Measurements from ENCODE around the gene SPTAN1. TPM values are rescaled to one million over a fixed set of nuclear protein-coding genes. Genes with fewer than 3 reads are reported as not detected.
A peak's percentile ranks its signal among the peaks of the same experiment; 100 is the strongest.
"Not testable (repeated sequence)": the region's sequence is repeated elsewhere in the genome, so short reads cannot be mapped to it uniquely, and the experiment has no call there.

SPTAN1 gene
- total RNA-seq, 1 donor from 2014 or later: 335 TPM

GRCh38 chr9:128552744-128553440, 505 bp downstream of the SPTAN1 start:
- peak; percentile 83 for DNase-seq

GRCh38 chr9:128553728-128554127, 1.3 kb downstream of the SPTAN1 start:
- DNase-seq: peak; percentile 73

GRCh38 chr9:128554155-128554862, 1.9 kb downstream of the SPTAN1 start:
- peak; percentile 86 for DNase-seq

GRCh38 chr9:128555180-128555721, 2.9 kb downstream of the SPTAN1 start:
- peak; percentile 45 for DNase-seq

GRCh38 chr9:128556276-128556675, 3.9 kb downstream of the SPTAN1 start:
- no peak for DNase-seq

- DNase-seq: no peak
Measured at GRCh38 chr9:128556926-128557634, 4.7 kb downstream of the SPTAN1 start.

GRCh38 chr9:128558431-128559310, 6.3 kb downstream of the SPTAN1 start:
- peak; percentile 75 for DNase-seq

GRCh38 chr9:128565578-128565977, 13.2 kb downstream of the SPTAN1 start:
- no peak for DNase-seq

GRCh38 chr9:128568470-128569078, 16.2 kb downstream of the SPTAN1 start:
- DNase-seq: no peak

- DNase-seq: peak; percentile 10
Measured at GRCh38 chr9:128575469-128575868, 23.1 kb downstream of the SPTAN1 start.

- no peak for DNase-seq
Measured at GRCh38 chr9:128575916-128576315, 23.5 kb downstream of the SPTAN1 start.

GRCh38 chr9:128577206-128577605, 24.8 kb downstream of the SPTAN1 start:
- no peak for DNase-seq

GRCh38 chr9:128579194-128579593, 26.8 kb downstream of the SPTAN1 start:
- no peak for DNase-seq

GRCh38 chr9:128580731-128581130, 28.3 kb downstream of the SPTAN1 start:
- no peak for DNase-seq

- DNase-seq: not testable (repeated sequence)
Measured at GRCh38 chr9:128585155-128585554, 32.8 kb downstream of the SPTAN1 start.

- DNase-seq: not testable (repeated sequence)
Measured at GRCh38 chr9:128586934-128587333, 34.5 kb downstream of the SPTAN1 start.

- no peak for DNase-seq
Measured at GRCh38 chr9:128587453-128587852, 35.1 kb downstream of the SPTAN1 start.

- DNase-seq: no peak
Measured at GRCh38 chr9:128588581-128589233, 36.3 kb downstream of the SPTAN1 start.

- DNase-seq: no peak
Measured at GRCh38 chr9:128593039-128593438, 40.7 kb downstream of the SPTAN1 start.

- DNase-seq: no peak
Measured at GRCh38 chr9:128593856-128594255, 41.5 kb downstream of the SPTAN1 start.

GRCh38 chr9:128595471-128595870, 43.1 kb downstream of the SPTAN1 start:
- DNase-seq: no peak
